SIG-M5 treated with dmso at 0.1 percent for 504 hours (cell line): ENCODE measurements around the gene JCAD.
"Not testable (repeated sequence)": the region's sequence is repeated elsewhere in the genome, so short reads cannot be mapped to it uniquely, and the experiment has no call there.

ENCODE experiments used
- DNase-seq: peaks from one replicate; lab custom pipeline; 2025; ENCODE audit not compliant: unreplicated experiment; lab: John Stamatoyannopoulos, UW

Gene JCAD

GRCh38 chr10:30059209-30060107, at the start of gene JCAD:
Gene JCAD (minus strand): TSS chr10:30059586. CDS start chr10:30047812, 11,774 bp downstream.
- DNase-seq = peak; percentile 3

GRCh38 chr10:30106987-30107386, 47.6 kb upstream of the JCAD start:
- no peak for DNase-seq

GRCh38 chr10:30103595-30104320, 44.4 kb upstream of the JCAD start:
- DNase-seq = no peak

GRCh38 chr10:30099706-30100105, 40.3 kb upstream of the JCAD start:
- not testable (repeated sequence) for DNase-seq

- no peak for DNase-seq
These were observed 39.7 kb upstream of the JCAD start for GRCh38 chr10:30099101-30099500.

- DNase-seq = peak; percentile 5
These were observed 39.2 kb upstream of the JCAD start for GRCh38 chr10:30098629-30099028.

- no peak for DNase-seq
These were observed 37.2 kb upstream of the JCAD start for GRCh38 chr10:30096564-30096963.

GRCh38 chr10:30095631-30096422, 36.4 kb upstream of the JCAD start:
- no peak for DNase-seq

GRCh38 chr10:30094601-30095000, 35.2 kb upstream of the JCAD start:
- DNase-seq = no peak

GRCh38 chr10:30093303-30093950, 34.0 kb upstream of the JCAD start:
- no peak for DNase-seq

GRCh38 chr10:30092151-30092790, 32.9 kb upstream of the JCAD start:
- no peak for DNase-seq

GRCh38 chr10:30091136-30091535, 31.8 kb upstream of the JCAD start:
- DNase-seq = no peak

GRCh38 chr10:30088178-30088577, 28.8 kb upstream of the JCAD start:
- DNase-seq = no peak

GRCh38 chr10:30083934-30084333, 24.5 kb upstream of the JCAD start:
- DNase-seq = no peak

- no peak for DNase-seq
These were observed 21.8 kb upstream of the JCAD start for GRCh38 chr10:30081182-30081581.

- no peak for DNase-seq
These were observed 20.8 kb upstream of the JCAD start for GRCh38 chr10:30080161-30080560.

- no peak for DNase-seq
These were observed 20.0 kb upstream of the JCAD start for GRCh38 chr10:30079408-30079807.

- DNase-seq = no peak
These were observed 16.1 kb upstream of the JCAD start for GRCh38 chr10:30075481-30075880.

GRCh38 chr10:30074933-30075332, 15.5 kb upstream of the JCAD start:
- no peak for DNase-seq

- DNase-seq = no peak
These were observed 14.7 kb upstream of the JCAD start for GRCh38 chr10:30074090-30074489.

- no peak for DNase-seq
These were observed 14.3 kb upstream of the JCAD start for GRCh38 chr10:30073767-30074060.
